ENCODE data around the gene TUBB2B. TPM values are rescaled to one million over a fixed set of nuclear protein-coding genes. Genes with fewer than 3 reads are reported as not detected.

Gene TUBB2B
- 1.7 and 2.0 TPM in 2 replicates for total RNA-seq

GRCh38 chr6:3227363-3228045 is at the start of gene TUBB2B:
Gene TUBB2B (minus strand): TSS chr6:3227653. CDS start chr6:3227543, 110 bp downstream.

DNA sequence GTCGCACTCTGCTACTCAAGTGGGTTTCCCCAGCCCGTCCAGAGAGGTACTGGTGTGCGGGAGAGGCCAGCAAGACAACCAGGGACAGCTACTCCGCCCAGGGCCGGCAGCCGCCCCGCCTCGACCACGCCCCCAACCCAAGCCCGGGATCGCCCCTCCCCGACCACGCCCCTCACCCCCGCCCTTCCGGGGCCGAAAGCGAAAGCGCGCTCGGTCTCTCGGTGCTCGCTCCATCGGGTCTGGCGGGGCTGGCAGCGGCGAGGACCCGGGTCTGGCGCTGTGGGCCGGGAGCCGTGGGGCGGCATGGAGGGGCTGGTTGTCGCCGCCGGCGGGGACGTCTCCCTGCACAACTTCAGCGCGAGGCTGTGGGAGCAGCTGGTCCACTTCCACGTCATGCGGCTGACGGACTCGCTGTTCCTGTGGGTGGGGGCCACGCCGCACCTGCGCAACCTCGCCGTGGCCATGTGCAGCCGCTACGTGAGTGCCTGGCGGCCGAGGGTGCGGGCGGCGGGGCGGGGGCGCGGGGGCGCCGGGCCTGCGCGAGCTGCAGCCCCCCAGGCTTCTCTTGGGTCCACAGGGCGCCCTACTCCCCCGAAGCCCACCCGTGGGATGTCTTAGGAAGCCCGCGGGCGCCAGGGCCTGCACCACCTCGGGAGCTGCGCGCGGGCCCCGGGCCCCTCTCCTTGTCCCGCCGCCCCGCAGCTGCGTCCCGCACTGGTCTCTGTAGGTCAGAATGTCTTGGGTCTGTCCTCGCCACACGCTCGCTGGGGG is 31.5 kb upstream of the TUBB2B start, which contains the start of gene PSMG4:
PSMG4 (plus strand) TSS at position 228 of the 771 bp plus-strand sequence; CDS start at position 304, 76 bp downstream.

Other genes starting within 250 kb of the TUBB2B start
- gene NQO2, start 227.8 kb downstream of the TUBB2B start, total RNA-seq: 19.5 and 25.7 TPM in 2 replicates
- 21.2 and 24.2 TPM in 2 replicates for gene RIPK1, start 159.2 kb downstream of the TUBB2B start, total RNA-seq
- gene BPHL, start 108.9 kb downstream of the TUBB2B start, total RNA-seq: 12.2 and 13.9 TPM in 2 replicates
- gene TUBB2A, start 70.1 kb downstream of the TUBB2B start, total RNA-seq: 39.9 and 44.9 TPM in 2 replicates
- gene PSMG4, start 31.3 kb upstream of the TUBB2B start, total RNA-seq: 24.2 and 28.9 TPM in 2 replicates
- 5.8 and 5.9 TPM in 2 replicates for gene SLC22A23, start 229.4 kb upstream of the TUBB2B start, total RNA-seq

All from thoracic aorta endothelial cell (primary cell).